ENCODE measurements around the gene PTRH2. TPM values are rescaled to one million over a fixed set of nuclear protein-coding genes. Genes with fewer than 3 reads are reported as not detected.
A peak's percentile ranks its signal among the peaks of the same experiment; 100 is the strongest.
"Not testable (repeated sequence)": the region's sequence is repeated elsewhere in the genome, so short reads cannot be mapped to it uniquely, and the experiment has no call there.

Gene PTRH2
- total RNA-seq (1 to 10 TPM; 6.9 to 9.0 TPM), total RNA-seq (6.0 to 17.7 reads per million in 2 donors)

DNA sequence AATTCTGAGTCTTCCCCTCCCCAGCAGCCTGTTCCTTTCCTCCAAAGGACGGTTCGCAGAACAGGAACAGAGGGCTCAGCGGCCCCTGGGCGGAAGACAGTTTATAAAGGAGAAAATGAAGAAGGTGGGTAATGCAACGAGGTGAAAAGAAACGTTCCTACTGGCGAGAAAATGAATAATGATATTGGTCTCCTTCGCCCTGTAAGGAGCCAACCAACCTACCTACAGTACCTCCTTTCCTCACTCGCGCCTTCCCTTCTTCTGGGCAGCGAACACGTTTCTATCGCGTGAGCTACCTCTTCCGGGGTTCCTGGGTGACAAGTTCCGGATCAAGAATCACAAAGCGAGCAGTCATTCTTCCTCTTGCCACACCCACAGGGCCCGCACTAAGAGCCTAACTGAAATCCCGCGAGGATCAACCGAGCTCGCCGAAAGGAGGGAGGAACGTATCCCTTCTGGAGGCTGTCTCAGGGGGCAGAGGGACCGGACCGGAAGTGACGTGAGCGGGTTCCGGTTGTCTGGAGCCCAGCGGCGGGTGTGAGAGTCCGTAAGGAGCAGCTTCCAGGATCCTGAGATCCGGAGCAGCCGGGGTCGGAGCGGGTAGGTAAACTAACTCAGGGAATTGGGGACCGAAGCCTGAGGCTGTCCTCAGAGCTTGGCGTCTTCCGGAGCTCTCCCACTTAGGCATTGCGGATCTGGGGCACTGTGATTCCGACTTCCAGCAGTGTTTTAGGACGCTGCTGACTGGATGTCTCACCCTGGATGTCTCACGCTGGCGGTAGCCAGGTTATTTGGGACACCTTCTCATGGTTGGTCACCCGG, at the start of gene PTRH2, which contains the start of gene VMP1:
Gene PTRH2 (minus strand): TSS at position 282 of the 822 bp plus-strand sequence. CDS start 9,452 bp downstream, outside the sequence.
Gene VMP1 (plus strand): TSS at position 506 of the 822 bp plus-strand sequence. CDS start 23,793 bp downstream, outside the sequence.
- Mint-ChIP-seq H3K4me3 (peak within 1 kb of the TSS; percentile 100), H3K27me3 (no peaks in the 10 kb centered on the region), H3K4me1 (peaks cover 48% of the 10 kb centered on the region), H3K27ac (peak within 1 kb of the TSS; percentile 99), H3K36me3 (ENCODE audit: low read depth) (peaks cover 5% of the 10 kb centered on the region)
- H3K9me3 ChIP-seq (ENCODE audit: control insufficient read depth, low read length, poor library complexity, severe bottlenecking): no peaks in the 10 kb centered on the region
- DNase-seq: peak; percentile 79 to 86 (median 81)
- ATAC-seq: peak; percentile 95

DNA sequence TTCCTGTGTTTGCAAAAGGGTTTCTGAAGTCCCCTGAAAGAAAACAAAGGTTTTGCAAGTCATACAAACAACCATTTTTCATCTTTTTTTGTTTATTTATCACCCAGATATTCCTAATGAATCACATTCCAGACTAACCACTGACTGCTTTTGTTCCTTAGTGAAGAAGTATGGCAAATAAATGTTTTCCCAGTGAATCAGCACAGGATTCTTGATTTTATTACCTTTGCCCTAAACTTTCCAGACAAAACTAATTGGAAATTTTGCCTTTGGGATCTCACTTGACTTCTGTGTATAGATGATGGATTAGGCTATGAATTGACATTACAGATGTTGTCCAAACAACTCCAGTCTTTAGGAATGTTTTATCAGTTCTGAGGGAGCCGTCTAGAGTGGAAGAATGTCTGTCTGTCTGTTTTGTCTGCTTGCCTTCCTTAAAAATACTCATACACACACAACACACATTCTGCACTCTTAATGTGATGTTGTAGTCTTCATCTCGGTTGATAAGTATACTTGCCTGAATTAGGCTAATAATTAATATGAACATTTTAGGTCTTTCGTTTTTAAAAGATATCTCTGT, 49.1 kb upstream of the PTRH2 start:
- no peak overlapping the region for H3K4me3 Mint-ChIP-seq

GRCh38 chr17:59755069-59755468, 47.8 kb upstream of the PTRH2 start:
- not testable (repeated sequence) for H3K36me3 Mint-ChIP-seq (ENCODE audit: low read depth); H3K9me3 ChIP-seq (ENCODE audit: control insufficient read depth, low read length, poor library complexity, severe bottlenecking); DNase-seq; H3K27me3 Mint-ChIP-seq; ATAC-seq
- H3K4me1 Mint-ChIP-seq: peaks cover 20% of the 10 kb centered on the region
- peak overlapping the region; percentile 87 for H3K27ac Mint-ChIP-seq
- H3K4me3 Mint-ChIP-seq: peak overlapping the region; percentile 28

More for the DNA sequence above, 49.1 kb upstream of the PTRH2 start:
- no peak for DNase-seq
- no peaks in the 10 kb centered on the region for H3K9me3 ChIP-seq (ENCODE audit: control insufficient read depth, low read length, poor library complexity, severe bottlenecking)
- ATAC-seq: no peak
- H3K27me3 Mint-ChIP-seq: no peaks in the 10 kb centered on the region
- H3K4me1 Mint-ChIP-seq: peaks cover 21% of the 10 kb centered on the region
- H3K36me3 Mint-ChIP-seq (ENCODE audit: low read depth): peaks cover 3% of the 10 kb centered on the region
- H3K27ac Mint-ChIP-seq: peak overlapping the region; percentile 87

- no peaks in the 10 kb centered on the region for H3K27me3 Mint-ChIP-seq
- peaks cover 20% of the 10 kb centered on the region for H3K4me1 Mint-ChIP-seq
- peak overlapping the region; percentile 87 for H3K27ac Mint-ChIP-seq
- peak overlapping the region; percentile 28 for H3K4me3 Mint-ChIP-seq
- H3K9me3 ChIP-seq (ENCODE audit: control insufficient read depth, low read length, poor library complexity, severe bottlenecking): no peaks in the 10 kb centered on the region
- H3K36me3 Mint-ChIP-seq (ENCODE audit: low read depth): peaks cover 1% of the 10 kb centered on the region
- DNase-seq (no peak), ATAC-seq (peak; percentile 26)
Measured at GRCh38 chr17:59754552-59754951, 47.3 kb upstream of the PTRH2 start.

DNA sequence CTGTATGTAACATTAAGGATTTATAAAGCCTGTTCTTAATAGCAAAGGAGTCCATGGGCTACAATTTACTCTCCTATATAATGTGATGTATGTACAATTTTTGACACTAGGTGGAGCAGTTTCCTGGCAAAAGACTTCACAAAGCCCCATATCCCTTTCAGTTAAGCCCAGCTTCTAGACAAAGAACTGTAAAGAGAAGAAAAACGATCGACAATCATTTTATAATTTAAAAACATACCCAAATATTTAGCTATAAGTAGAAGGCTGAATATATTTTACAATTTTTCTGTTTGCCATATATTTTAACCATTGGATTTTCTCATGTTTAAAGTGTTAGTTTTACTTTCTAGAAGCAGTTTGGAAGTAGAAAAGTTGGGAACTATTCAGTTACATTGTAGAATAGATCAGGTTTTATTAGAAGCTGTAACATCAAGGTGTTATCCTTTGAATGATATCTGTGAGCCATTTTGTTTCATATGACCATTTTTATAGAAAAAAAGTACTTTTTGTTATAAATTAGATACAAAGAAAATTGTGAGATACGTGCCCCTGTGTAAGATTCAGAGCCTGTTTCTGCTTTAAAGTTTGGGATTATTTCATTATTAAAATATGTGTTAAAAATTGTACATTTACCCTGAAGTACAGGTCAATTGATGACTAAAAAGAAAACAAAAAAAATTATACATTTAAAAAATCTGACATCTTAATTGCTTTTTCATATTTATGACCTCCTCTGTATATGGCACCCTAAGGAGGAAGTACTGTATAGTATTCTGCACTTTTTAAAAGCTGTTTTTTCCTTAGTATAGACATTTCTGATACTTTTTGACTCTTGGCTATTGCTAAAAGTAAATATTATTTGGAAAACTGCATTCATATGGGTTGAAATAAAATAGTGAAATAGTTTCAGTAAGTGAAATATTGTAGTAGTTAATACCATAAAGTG, 46.6 kb upstream of the PTRH2 start:
- Mint-ChIP-seq H3K36me3 (ENCODE audit: low read depth) (no peaks in the 10 kb centered on the region), H3K4me1 (peaks cover 20% of the 10 kb centered on the region), H3K27me3 (no peaks in the 10 kb centered on the region), H3K4me3 (peak overlapping the region; percentile 66), H3K27ac (peak overlapping the region; percentile 87)
- ATAC-seq (peak; percentile 91), DNase-seq (peak in 1 of 3 donors; percentile 13)
- no peaks in the 10 kb centered on the region for H3K9me3 ChIP-seq (ENCODE audit: control insufficient read depth, low read length, poor library complexity, severe bottlenecking)

- no peak for ATAC-seq
- no peak for DNase-seq
- H3K4me1 Mint-ChIP-seq: peaks cover 20% of the 10 kb centered on the region
- no peaks in the 10 kb centered on the region for H3K36me3 Mint-ChIP-seq (ENCODE audit: low read depth)
- no peaks in the 10 kb centered on the region for H3K27me3 Mint-ChIP-seq
- peak overlapping the region; percentile 87 for H3K27ac Mint-ChIP-seq
- H3K9me3 ChIP-seq (ENCODE audit: control insufficient read depth, low read length, poor library complexity, severe bottlenecking): no peaks in the 10 kb centered on the region
- no peak overlapping the region for H3K4me3 Mint-ChIP-seq
Measured at GRCh38 chr17:59752922-59753321, 45.7 kb upstream of the PTRH2 start.

DNA sequence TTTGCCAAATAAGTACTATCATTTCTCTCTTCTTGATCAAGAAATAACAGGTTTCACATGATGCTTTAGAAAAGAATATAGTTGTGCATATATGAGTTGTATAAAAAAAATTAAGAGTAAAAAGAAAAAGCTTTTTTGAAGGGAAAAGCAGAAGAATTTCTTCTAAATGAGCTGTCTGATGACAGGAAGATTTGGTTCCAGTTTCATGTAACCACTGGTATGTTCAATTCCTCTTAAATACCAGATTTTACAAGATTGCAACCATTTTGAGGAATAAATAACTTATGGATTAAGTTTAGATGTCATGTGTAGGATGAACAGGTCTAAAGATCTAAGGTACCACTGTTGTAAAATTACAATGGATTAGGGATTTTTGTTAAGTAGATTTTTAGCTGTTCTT, 45.2 kb upstream of the PTRH2 start:
- H3K27ac Mint-ChIP-seq: peak overlapping the region; percentile 87

GRCh38 chr17:59751955-59752413, 44.8 kb upstream of the PTRH2 start:
- H3K9me3 ChIP-seq (ENCODE audit: control insufficient read depth, low read length, poor library complexity, severe bottlenecking): no peaks in the 10 kb centered on the region
- Mint-ChIP-seq H3K4me1 (peaks cover 22% of the 10 kb centered on the region), H3K27ac (peak overlapping the region; percentile 87), H3K4me3 (peak overlapping the region; percentile 81), H3K36me3 (ENCODE audit: low read depth) (no peaks in the 10 kb centered on the region), H3K27me3 (no peaks in the 10 kb centered on the region)
- ATAC-seq (peak; percentile 35), DNase-seq (no peak)

More for the DNA sequence above, 45.2 kb upstream of the PTRH2 start:
- H3K36me3 Mint-ChIP-seq (ENCODE audit: low read depth): no peaks in the 10 kb centered on the region
- H3K4me3 Mint-ChIP-seq: peak overlapping the region; percentile 81
- H3K27me3 Mint-ChIP-seq: no peaks in the 10 kb centered on the region
- no peaks in the 10 kb centered on the region for H3K9me3 ChIP-seq (ENCODE audit: control insufficient read depth, low read length, poor library complexity, severe bottlenecking)
- no peak for ATAC-seq
- DNase-seq: no peak
- peaks cover 20% of the 10 kb centered on the region for H3K4me1 Mint-ChIP-seq

- DNase-seq (no peak), ATAC-seq (no peak)
- H3K27ac Mint-ChIP-seq: no peak overlapping the region
- H3K36me3 Mint-ChIP-seq (ENCODE audit: low read depth): no peaks in the 10 kb centered on the region
- no peaks in the 10 kb centered on the region for H3K9me3 ChIP-seq (ENCODE audit: control insufficient read depth, low read length, poor library complexity, severe bottlenecking)
- no peak overlapping the region for H3K4me3 Mint-ChIP-seq
- peaks cover 14% of the 10 kb centered on the region for H3K4me1 Mint-ChIP-seq
- H3K27me3 Mint-ChIP-seq: no peaks in the 10 kb centered on the region
Measured at GRCh38 chr17:59748591-59748990, 41.4 kb upstream of the PTRH2 start.

- Mint-ChIP-seq H3K36me3 (ENCODE audit: low read depth) (no peaks in the 10 kb centered on the region), H3K27me3 (no peaks in the 10 kb centered on the region), H3K4me1 (peaks cover 7% of the 10 kb centered on the region), H3K27ac (no peak overlapping the region), H3K4me3 (no peak overlapping the region)
- DNase-seq: no peak
- peak; percentile 56 for ATAC-seq
- no peaks in the 10 kb centered on the region for H3K9me3 ChIP-seq (ENCODE audit: control insufficient read depth, low read length, poor library complexity, severe bottlenecking)
Measured at GRCh38 chr17:59746849-59747445, 39.7 kb upstream of the PTRH2 start.

DNA sequence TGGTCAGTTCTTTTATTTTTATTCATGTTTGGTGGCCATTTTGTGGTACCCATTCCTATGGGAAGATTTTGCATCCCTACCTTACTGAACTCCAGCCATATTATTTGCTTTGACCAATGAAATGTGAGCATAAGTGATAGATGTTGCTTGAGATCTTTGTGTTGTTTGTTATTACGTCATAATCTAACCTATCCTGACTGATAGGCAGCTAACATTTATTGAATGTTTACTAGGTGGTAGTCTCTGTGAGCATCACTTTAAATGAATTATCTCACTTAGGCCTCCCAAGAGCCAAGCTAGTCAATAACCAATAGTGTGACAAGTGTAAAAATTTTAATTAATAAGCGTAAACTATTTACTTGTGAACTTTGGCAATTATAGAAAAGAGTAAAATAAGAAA, 37.8 kb upstream of the PTRH2 start:
- no peaks in the 10 kb centered on the region for H3K9me3 ChIP-seq (ENCODE audit: control insufficient read depth, low read length, poor library complexity, severe bottlenecking)
- Mint-ChIP-seq H3K27ac (no peak overlapping the region), H3K27me3 (no peaks in the 10 kb centered on the region), H3K4me3 (no peak overlapping the region), H3K4me1 (peaks cover 7% of the 10 kb centered on the region), H3K36me3 (ENCODE audit: low read depth) (no peaks in the 10 kb centered on the region)
- DNase-seq (no peak), ATAC-seq (no peak)

DNA sequence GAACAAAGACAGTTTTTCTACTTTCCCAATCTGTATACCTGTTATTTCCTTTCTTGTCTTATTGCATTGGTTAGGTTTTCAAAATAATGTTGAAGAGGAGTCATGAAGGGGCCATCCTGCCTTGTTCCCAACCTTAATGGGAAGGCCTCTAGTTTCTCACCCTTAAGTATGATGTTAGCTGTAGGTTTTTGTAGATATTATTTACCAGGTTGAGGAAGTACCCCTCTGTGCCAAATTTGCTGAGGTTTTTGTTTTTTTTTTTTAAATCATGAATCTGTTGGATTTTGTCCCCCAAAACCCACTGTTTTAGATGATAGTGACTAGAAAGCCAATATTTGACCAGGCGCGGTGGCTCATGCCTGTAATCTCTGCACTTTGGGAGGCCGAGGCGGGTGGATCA, 36.6 kb upstream of the PTRH2 start:
- Mint-ChIP-seq H3K4me1 (peaks cover 7% of the 10 kb centered on the region), H3K27me3 (no peaks in the 10 kb centered on the region), H3K27ac (peak overlapping the region; percentile 41), H3K36me3 (ENCODE audit: low read depth) (no peaks in the 10 kb centered on the region), H3K4me3 (no peak overlapping the region)
- ATAC-seq (no peak), DNase-seq (no peak)
- H3K9me3 ChIP-seq (ENCODE audit: control insufficient read depth, low read length, poor library complexity, severe bottlenecking): no peaks in the 10 kb centered on the region
